K562 (cell line): ENCODE results near the gene IKZF3. TPM values are rescaled to one million over a fixed set of nuclear protein-coding genes. Genes with fewer than 3 reads are reported as not detected.

Experiments used
- ATAC-seq: fragments of 200-7000 bp; cut with Tn5 transposase; 3 replicates; pipeline ENCODE4 v1.9.1; 2020; ENCODE audit warnings: moderate library complexity
- BruUV-seq: library from RNA; stranded (reverse); fragments of 400-500 nt; replicated peaks from 2 replicates; lab custom pipeline; 2021; lab: Mats Ljungman, UMichigan
- CTCF ChIA-PET: fragments of 300-600 bp; formaldehyde crosslinking; extraction: SDS; loops from one replicate; lab custom pipeline; 2021; ENCODE audit warnings: low intra/inter-chr PET ratio; lab: Yijun Ruan, JAX
- POLR2A ChIA-PET: fragments of 300-600, 350-650 bp; sonication (Branson Sonifier 250); formaldehyde crosslinking; extraction: SDS; loops from one replicate; lab custom pipeline; 2021; ENCODE audit warnings: antibody characterized with exemption, inconsistent platforms; lab: Yijun Ruan, JAX
- DNase-seq, 4 experiments: peaks; one replicate each; pipeline versions ENCODE4 v3.0.0 to v3.0.0-alpha.2; 2011 to 2018; ENCODE audit warnings: low spot score in 3 of 4, mixed read lengths in 3 of 4; ENCODE audit errors: extremely low read depth in 1 of 4
- FAIRE-seq: peaks from 2 replicates; lab custom pipeline; 2011; peaks lifted over from hg19 to GRCh38; lab: Jason Lieb, UNC
- H2AFZ ChIP-seq: 2 replicates; pipeline ENCODE4 v1.6.0; 2011; ENCODE audit warnings: low read depth, low read length, control low read depth, inconsistent platforms
- H3K27ac ChIP-seq: fragments of 200-600 bp; 3 replicates; pipeline ENCODE4 v1.8.0; 2011; ENCODE audit warnings: low read depth, mild to moderate bottlenecking, control low read depth, inconsistent platforms, low read length, moderate library complexity, mixed read lengths; ENCODE audit errors: extremely low read depth
- H3K27me3 ChIP-seq, 2 experiments: fragments of 300-600 bp in 1 of 2; 2 replicates in 1 of 2; 3 replicates in 1 of 2; pipeline versions ENCODE4 v1.6.0 to v1.8.0; 2011; ENCODE audit warnings: inconsistent platforms in 2 of 2, low read length in 2 of 2, mild to moderate bottlenecking in 1 of 2, mixed read lengths in 1 of 2, moderate library complexity in 1 of 2; ENCODE audit not compliant: control insufficient read depth in 2 of 2, insufficient read depth in 2 of 2
- H3K36me3 ChIP-seq: fragments of 300-600 bp; 3 replicates; pipeline ENCODE4 v1.8.0; 2011; ENCODE audit warnings: mild to moderate bottlenecking, low read length, inconsistent platforms; ENCODE audit not compliant: control insufficient read depth, insufficient read depth
- H3K4me1 ChIP-seq, 2 experiments: fragments of 200-600 bp in 1 of 2; replicated peaks in 1 of 2; 2 replicates in 1 of 2; 3 replicates in 1 of 2; pipeline versions ENCODE4 v1.5.1 to v1.8.0; 2011; ENCODE audit warnings: inconsistent platforms in 2 of 2, low read length in 2 of 2, mild to moderate bottlenecking in 1 of 2, mixed read lengths in 1 of 2, moderate library complexity in 1 of 2; ENCODE audit not compliant: control insufficient read depth in 2 of 2, insufficient read depth in 2 of 2
- H3K4me2 ChIP-seq: 2 replicates; pipeline ENCODE4 v1.6.1; 2011; ENCODE audit warnings: low read length, control low read depth, inconsistent platforms, mixed read lengths; ENCODE audit not compliant: insufficient read depth
- H3K4me3 ChIP-seq: fragments of 200-600 bp; sonication (generic), shearing (Covaris generic); 2 replicates; pipeline ENCODE4 v1.5.1; 2016; ENCODE audit warnings: control low read depth, inconsistent platforms
- H3K79me2 ChIP-seq: fragments of 200-600 bp; 3 replicates; pipeline ENCODE4 v1.8.0; 2011; ENCODE audit warnings: low read length, inconsistent platforms; ENCODE audit not compliant: control insufficient read depth, insufficient read depth
- H3K9ac ChIP-seq, 2 experiments: 2 replicates each; pipeline versions ENCODE4 v1.6.0 to v1.6.1; 2011; ENCODE audit warnings: low read depth in 2 of 2, low read length in 2 of 2, control low read depth in 1 of 2, inconsistent platforms in 1 of 2, mild to moderate bottlenecking in 1 of 2, mixed read lengths in 1 of 2; ENCODE audit not compliant: insufficient read depth in 1 of 2
- H3K9me1 ChIP-seq: one replicate; pipeline ENCODE4 v1.6.0; 2011; ENCODE audit warnings: inconsistent platforms, mild to moderate bottlenecking, low read length, moderate library complexity; ENCODE audit not compliant: control insufficient read depth, insufficient read depth
- H3K9me3 ChIP-seq: replicated peaks from 2 replicates; pipeline ENCODE4 v1.5.1; 2011; ENCODE audit warnings: low read depth, low read length, inconsistent platforms; ENCODE audit not compliant: control insufficient read depth, insufficient read depth
- H4K20me1 ChIP-seq: replicated peaks from 2 replicates; pipeline ENCODE4 v1.6.1; 2011; ENCODE audit warnings: low read length, inconsistent platforms, mixed read lengths; ENCODE audit not compliant: control insufficient read depth, insufficient read depth
- KDM2B ChIP-seq: fragments of 250-450 bp; sonication (Bioruptor Pico); IDR thresholded peaks from 2 replicates; pipeline ENCODE4 v1.8.0; 2021; ENCODE audit warnings: mild to moderate bottlenecking, moderate library complexity
- MED1 ChIP-seq: sonication (generic); formaldehyde crosslinking; IDR thresholded peaks from 2 replicates; pipeline ENCODE4 v1.8.1; 2023; ENCODE audit warnings: missing genetic modification reagents, borderline replicate concordance
- PBX2 ChIP-seq, 2 experiments: IDR thresholded peaks in 1 of 2; conservative IDR thresholded peaks in 1 of 2; 2 replicates each; pipeline ENCODE4 v1.6.1; 2016; ENCODE audit warnings: low read depth in 2 of 2, mild to moderate bottlenecking in 1 of 2, missing compliant biosample characterization in 1 of 2, missing genetic modification characterization in 1 of 2, moderate library complexity in 1 of 2
- WGBS: fragments of 100-300 bp; shearing (Covaris generic); methylation state at CpG from one replicate; pipeline ENCODE4 v1.1.6; 2016; ENCODE audit warnings: low coverage, mixed read lengths; ENCODE audit not compliant: insufficient coverage; ENCODE audit errors: missing lambda C conversion rate; 5-methylcytosine and 5-hydroxymethylcytosine counted together
- in situ Hi-C: fragments of 300-500 bp; cut with MboI; formaldehyde crosslinking; loops from 4 replicates; pipeline ENCODE4 v1.15.0; 2018; ENCODE audit warnings: inconsistent platforms, mixed read lengths
- intact Hi-C: fragments of 100-400 bp; cut with micrococcal nuclease; formaldehyde crosslinking; loops from 2 replicates; pipeline ENCODE4 v1.14.2; 2022
- polyA plus RNA-seq, 8 experiments: library from polyadenylated mRNA; depleted of rRNA in 4 of 8; stranded (reverse) in 5 of 8; unstranded in 3 of 8; fragments of >200 nt; fragmentation: Nextera tagmentation in 2 of 8; fragmentation: Illumina TruSeq in 1 of 8; extraction: Ambion mirVana in 2 of 8; extraction: Trizol in 1 of 8; gene quantifications; 2 replicates each; pipeline versions ENCODE4 v1.2.1 to v1.2.3, GENCODE V29; 2011 to 2014; ENCODE audit warnings: inconsistent platforms in 1 of 8, missing spikeins in 1 of 8
- total RNA-seq, 7 experiments: library from RNA; depleted of rRNA in 6 of 7; stranded (reverse); fragments of >200 nt in 6 of 7; fragmentation: Illumina TruSeq in 2 of 7; extraction: Trizol in 2 of 7; gene quantifications; 2 replicates each; pipeline versions ENCODE4 v1.2.1 to v1.2.3, GENCODE V29; 2011 to 2021; ENCODE audit warnings: low replicate concordance in 1 of 7

The IKZF3 gene
- total and polyA plus RNA-seq, 9 of the 15 experiments (the other 6 are each of a cell fraction or from before 2014, with no cell fraction given), result 0.06 to 1.6 (median 0.62) TPM

GRCh38 chr17:39717660-39718059, 146.5 kb downstream of the IKZF3 start:
- POLR2A ChIA-PET, result no interaction called here
- no peaks in the 10 kb centered on the region for H3K36me3 ChIP-seq
- H3K4me1 ChIP-seq, result peaks cover 0 to 13% of the 10 kb centered on the region in 2 experiments; a peak in 2 of 5 replicates
- no peak overlapping the region for H2AFZ ChIP-seq
- TF ChIP-seq MED1, result no peak
- TF ChIP-seq KDM2B (CRISPR knock-in tag), result no peak
- TF ChIP-seq PBX2 (CRISPR knock-in tag; IDR thresholded peaks at IDR 0.05; ENCODE audit: low read depth), result no peak
- no peak for TF ChIP-seq PBX2 (tag; conservative IDR thresholded peaks at IDR 0.05; ENCODE audit: low read depth)
- intact Hi-C loops, result no loop called here
- H4K20me1 ChIP-seq, result no peaks in the 10 kb centered on the region
- DNase-seq (no peak), ATAC-seq (no peak), FAIRE-seq (no peak)
- WGBS, result 59% methylated on average over 6 of the region's 6 CpGs
- no peak overlapping the region for H3K9ac ChIP-seq
- BruUV-seq, result no TSS peak
- no peaks in the 10 kb centered on the region for H3K9me3 ChIP-seq
- no peak overlapping the region for H3K4me2 ChIP-seq
- H3K27me3 ChIP-seq, result no peaks in the 10 kb centered on the region
- no peaks in the 10 kb centered on the region for H3K9me1 ChIP-seq
- H3K27ac ChIP-seq, result no peak overlapping the region
- CTCF ChIA-PET, result no interaction called here
- H3K79me2 ChIP-seq, result no peaks in the 10 kb centered on the region
- H3K4me3 ChIP-seq, result no peak overlapping the region
- in situ Hi-C loops, result no loop called here
